GM18511 (cell line): Measurements from ENCODE around the gene CLDN7.

Source experiments
- ATAC-seq: cut with Tn5 transposase; IDR thresholded peaks from one replicate; pipeline ENCODE4 v1.9.1; 2021; ENCODE audit warnings: mild to moderate bottlenecking, moderate library complexity; ENCODE audit not compliant: unreplicated experiment

Gene CLDN7

DNA sequence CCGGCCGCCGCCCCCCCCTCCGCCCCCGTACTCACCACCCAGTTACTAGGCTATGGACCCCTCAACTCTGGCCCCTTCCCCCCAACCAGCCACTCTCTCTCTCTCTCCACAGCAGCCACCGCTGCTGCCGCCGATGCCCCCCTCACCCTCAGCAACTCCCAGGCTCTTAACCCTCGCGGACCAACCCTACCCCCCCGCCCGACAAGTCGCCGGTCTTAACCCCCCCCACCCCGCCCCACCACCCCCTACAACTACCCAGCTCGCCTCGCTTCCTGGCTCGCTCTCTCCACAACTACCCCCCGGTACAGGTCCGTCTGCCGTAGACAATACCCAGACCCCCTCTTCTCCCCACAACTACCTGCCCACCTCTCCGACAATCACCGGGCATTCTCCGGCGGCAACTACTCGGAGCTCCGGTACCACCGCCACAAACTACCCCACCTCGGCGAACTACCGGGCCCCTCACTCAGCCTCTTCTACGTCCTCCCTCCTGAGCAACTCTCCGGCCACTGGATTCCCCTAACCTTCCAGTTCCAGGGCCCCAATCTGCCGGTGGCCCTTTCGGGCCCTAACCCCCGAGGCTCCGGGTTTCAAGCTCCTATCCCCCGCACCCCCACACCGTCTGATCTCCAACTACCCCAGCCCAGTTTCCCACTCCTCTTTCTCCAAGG, 23.7 kb downstream of the CLDN7 start:
- no peak for ATAC-seq

DNA sequence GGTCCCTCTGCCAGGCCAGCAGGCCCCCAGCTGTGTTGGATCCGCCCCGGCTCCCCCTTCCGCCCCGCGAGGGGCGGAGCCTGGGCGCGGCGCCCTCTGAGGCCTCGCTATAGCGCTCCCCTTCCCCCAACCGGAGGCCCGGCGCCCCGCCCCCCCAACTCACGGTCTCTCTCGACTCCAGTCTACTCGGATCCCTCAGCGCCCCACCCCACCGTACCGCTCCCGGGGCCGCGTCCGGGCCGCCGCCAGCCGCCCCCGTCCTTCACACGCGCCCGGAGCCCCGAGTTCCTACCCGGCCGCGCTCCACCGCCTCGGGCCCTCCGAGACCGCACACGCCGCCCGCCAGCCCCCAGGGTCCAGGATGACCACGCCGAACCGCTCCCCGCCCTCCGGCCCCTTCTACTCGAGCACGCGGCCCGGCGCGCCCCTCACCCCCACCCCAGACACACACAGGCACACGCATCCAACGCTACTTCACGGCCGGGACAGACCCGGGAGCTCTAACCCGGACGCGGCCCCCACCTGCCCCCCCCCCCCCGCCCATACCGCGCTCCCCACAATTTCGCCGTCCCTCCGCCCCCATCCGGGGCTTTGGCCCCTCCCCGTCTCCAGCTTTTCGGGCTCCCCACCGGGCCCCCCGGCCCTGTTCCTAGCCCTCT, 24.4 kb downstream of the CLDN7 start:
- no peak for ATAC-seq

DNA sequence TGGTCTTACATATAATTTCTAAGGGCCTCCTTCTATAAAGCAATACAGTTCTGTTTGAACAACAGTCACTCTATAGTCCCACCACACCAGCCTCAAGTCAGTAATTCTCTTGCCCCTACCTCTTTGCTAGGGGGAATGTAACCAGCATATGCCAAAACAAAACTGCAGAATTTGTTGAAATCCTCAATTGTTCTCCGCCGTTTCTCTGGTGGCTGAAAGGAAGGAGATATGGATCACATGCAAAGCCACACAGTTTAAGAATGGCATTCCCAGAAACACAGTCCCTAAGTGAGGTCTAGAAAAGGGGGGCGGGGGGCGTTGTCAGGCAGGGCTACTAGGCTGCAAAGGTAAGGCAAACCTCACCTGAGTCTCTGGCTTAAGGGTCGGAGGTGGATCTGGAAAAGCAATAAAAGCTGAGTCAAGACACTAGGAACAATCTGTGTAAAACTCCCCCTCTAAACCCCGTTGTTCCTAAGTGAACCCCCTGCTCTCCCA, 25.0 kb downstream of the CLDN7 start:
- no peak for ATAC-seq

DNA sequence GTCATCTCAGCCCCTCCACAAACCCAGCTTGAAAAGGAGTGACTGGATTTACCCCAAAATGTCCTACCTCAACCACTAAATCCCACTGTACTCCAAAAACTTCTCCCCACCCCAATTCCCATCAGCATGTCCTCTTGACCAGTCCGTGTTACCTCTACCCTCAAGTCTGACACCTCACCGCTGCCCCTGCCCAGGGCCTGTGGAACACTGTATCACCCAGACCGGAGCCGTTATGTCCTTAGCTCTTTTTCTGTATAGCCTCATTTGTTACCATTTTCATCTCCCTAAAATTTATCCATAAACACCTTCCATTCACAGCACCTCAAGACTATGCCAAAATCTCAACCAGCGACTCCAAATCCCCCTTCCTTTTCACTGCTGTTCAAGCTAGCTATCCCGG, 25.5 kb downstream of the CLDN7 start:
- no peak for ATAC-seq

DNA sequence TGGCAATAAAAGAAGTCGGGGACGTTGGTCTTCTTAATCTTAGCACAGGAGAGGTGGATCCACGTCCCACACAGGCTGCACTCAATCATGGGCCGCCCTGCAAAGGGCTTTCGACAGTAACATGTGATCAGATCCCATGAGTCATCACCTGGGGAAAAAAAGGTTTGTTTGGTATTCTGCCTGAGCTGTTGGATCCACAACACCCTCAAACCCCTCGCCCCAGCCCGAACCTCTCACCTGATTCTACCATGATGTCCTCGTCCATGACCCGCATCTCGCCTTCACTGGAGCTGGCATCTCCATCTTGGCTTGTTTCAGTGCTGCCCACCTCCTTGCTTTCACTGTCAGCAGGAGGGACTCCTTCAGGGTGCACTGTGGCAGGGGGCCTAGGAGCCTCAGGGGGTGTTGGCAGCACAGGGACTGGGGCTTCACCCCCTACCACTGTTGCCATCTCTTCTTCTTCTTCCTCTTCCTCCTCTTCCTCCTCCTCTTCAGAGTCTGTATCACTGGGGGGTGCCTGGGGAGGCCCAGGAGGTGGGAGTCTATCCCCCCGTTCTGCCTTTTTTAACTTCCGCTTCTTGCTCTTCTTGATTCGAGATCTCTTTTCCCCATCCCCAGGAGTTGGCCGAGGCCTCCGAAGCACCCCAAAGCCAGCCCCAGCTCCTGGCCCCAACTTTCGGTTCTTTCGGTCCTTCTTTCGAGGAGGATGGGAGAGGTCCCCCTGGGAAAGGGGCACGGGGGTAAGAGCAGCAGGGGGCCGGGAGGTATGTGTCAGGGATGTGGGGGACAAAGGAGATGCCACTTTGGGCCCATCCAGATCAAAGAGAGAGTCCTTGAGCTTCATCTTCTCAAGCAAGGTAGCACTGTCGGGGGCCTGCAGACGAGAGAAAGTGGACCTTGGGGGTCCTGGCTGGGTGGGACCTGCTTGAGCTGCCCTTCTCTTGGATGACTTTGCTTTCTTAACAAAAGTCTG, 26.3 kb downstream of the CLDN7 start:
- ATAC-seq, result no peak

DNA sequence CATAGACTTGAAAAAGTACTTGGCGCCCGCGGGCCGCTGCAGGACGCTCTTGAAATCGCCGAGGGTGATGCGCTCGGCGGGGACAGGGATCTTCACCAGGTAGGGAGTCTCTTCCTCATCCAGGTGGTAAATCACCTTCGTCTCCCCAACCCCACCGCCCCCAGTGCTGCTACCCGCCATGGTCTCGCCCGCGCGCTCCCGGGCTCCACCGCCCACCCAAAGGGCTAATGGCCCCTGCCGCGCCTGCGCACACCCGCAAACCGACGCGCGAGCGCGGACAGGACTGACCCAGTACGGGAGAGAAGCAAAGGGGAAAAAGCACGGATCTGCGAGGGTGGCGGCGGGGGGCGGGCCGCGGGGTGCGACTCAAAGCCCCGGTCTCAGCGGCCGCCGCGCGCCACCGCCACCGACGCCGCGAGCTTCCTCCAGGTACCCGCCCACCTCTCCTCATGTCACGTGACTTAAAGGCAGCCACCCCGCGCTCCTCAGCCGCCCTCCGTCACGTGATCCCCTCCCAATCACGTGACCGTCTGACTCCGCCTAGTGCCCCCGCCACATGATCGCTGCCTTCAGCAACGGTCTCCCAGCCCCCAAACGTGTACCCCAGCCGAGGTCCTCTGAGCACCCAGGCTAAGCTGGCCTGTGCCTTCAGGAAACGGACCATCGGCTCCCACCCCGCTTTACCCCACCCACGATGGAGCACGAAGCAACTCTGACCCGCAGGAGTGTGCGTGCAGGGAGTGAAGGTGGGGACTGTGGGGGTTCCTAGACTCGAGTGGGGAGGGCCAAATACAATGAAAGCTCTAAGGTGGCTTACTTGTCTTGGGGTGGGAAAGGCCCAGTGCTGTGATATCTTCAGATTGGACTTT, 28.0 kb downstream of the CLDN7 start, which contains the start of gene DVL2:
Gene DVL2, minus strand, starts transcription at position 435 of the 869 bp plus-strand sequence. Its CDS starts 255 bp downstream, at position 180.
- ATAC-seq, result peak; percentile 65

DNA sequence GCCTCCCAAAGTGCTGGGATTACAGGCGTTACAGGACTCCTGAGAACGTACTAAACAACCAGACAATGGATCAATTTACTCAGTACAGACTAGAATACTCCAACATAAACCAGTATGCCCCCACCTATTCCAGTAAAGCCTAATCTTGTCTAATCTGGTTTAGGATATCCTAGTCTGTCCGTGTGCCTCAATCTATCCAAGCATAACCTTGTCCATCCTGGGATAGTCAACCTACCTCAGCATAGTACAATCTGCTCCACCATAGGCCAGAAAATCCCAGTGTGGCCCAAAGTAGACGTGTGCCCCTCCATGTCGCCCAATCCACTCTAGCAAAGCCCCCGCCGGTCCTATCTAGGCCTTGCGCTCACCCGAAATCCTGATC, 28.6 kb downstream of the CLDN7 start:
- ATAC-seq, result peak; percentile 13

DNA sequence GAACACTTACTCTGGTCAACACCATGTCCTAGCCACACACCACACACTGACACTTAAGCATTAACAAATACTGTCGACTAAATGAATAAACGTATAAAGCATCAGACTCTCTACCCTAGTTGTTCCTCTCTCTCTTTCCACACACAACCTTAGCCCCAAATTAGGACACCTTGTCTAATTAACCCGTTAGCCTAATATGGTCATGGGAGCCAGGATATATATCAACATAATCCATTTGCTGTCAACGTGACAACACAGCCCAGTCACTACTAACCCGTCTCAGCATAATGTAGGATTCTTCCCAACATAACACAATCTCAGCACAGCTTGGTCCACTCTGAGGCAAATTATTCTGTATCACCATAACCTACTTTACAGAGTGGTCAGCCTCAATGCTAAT, 30.2 kb downstream of the CLDN7 start:
- no peak for ATAC-seq

DNA sequence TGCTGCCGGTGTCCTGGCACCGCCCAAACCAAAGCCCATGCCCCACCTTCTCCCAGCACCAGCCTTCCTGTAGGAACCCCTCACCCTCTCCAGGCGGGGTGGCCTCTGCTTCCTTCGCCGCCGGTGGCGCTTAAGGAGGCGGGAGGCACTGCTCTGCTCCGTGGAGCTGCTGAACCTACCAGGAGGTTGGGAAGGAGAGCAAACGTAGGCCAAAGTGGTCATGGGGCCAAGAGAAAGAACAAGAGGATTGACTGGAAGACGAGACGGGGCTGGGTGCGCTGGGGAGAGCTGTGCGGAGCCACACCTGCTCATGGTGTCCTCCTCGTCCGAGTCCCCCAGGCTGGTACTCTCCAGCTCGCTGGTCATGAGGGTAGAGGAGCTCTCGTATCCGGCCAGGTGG, 32.8 kb downstream of the CLDN7 start:
- ATAC-seq, result no peak

DNA sequence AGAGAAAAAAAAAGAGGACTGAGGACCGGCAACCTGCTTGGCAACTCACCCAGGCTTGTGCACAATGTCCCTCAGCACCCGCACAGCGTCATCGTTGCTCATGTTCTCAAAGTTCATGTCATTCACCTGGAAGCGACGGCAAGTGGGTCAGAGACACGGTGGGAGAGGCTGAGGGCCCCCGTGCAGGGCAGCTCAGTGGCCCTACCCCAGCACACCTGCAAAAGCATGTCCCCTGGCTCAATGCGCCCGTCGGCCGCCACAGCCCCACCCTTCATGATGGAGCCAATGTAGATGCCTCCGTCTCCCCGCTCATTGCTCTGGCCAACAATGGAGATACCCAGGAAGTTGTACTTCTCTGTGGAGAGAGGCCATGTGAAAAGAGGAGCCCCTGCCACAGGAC, 33.4 kb downstream of the CLDN7 start:
- no peak for ATAC-seq

DNA sequence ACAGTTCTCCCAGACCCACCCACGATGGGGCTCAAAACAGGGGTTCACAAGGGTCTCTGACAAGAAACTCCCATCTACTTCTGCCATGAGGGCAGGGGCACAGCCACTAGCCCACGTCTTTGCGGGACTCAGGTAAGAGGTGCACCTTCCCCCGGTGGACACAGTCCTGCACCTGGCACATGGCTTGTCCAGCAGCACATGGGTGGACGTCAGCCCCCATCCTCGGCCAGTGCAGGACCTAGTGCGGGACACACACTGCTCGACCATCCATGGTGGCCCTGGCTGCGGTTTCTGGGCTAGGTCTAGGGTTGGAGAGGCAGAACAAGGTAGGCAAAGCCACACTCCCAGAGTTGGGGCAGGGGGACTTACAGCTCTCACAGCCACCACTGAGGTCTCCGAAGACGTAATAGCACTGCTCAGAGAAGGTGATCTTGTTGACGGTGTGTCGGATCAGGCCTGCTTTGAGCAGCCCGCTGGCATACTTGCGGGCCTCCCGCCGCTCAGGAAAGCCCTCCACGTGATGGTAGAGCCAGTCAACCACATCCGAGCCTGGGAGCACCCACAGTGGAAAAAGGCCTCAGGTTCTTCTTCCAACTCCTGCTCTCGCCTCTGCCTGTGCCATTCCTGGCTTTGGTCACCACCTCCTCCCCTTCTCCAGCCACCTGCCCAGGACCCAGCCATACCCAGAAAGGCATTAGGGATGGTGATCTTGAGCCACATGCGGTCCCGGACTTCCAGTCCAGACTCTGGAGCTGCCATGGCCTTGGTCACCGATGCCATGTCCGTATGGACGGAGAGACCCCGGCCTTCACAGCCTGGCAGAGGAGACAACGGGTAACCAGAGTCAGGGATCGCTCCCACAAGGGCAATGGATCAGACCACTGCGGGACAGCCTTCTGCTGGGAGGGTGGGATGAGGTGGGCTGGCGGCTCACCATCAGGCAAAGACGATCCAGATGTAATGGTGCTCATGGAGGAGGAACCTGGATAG, 35.3 kb downstream of the CLDN7 start:
- ATAC-seq, result no peak

DNA sequence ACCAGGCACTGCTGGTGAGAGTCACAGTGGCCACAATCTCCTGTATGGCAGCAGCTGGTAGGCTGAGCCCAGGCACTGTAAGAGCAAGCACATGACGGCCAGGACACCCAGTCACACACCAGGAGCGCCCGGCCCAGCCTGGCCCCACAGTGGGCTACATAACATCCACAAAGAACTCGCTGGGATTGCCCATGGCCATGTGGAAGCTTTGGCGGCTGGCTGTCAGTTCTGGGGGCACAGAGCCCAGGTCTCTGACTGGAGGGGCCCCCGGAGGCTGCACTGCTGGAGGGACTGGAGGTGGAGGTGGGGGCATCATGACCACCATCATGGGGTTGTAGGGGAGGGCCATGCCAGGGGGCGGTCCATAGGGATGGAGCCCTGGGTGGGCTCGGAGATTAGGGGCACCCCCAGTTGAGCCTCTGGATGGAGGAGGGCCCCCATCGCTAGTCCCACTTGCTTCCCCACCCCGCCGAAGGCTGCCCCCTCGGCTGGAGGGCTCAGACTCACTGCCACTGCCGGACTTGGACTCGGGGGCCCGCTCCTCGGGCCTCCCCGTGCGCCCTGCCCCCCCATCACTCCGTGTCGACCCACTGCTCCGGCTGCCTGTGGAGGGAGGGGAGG, 36.5 kb downstream of the CLDN7 start:
- ATAC-seq, result no peak

DNA sequence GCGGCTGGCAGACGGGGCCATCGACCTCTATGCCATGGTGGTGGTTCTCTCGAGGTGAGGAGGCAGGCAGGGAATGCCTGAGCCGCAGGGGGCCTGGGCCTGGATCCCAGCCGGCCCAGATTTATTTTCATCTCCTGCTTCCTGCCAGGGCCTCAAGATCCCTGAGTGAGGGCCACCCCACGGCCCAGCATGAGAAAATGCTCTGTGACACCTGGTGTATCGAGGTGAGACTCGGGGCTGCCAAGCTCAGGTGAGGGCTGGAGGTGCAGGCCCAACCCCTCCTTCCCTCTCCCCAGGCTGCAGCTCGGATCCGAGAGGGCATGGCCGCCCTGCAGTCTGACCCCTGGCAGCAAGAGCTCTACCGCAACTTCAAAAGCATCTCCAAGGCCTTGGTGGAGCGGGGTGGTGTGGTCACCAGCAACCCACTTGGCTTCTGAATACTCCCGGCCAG, 37.6 kb downstream of the CLDN7 start:
- ATAC-seq, result no peak

DNA sequence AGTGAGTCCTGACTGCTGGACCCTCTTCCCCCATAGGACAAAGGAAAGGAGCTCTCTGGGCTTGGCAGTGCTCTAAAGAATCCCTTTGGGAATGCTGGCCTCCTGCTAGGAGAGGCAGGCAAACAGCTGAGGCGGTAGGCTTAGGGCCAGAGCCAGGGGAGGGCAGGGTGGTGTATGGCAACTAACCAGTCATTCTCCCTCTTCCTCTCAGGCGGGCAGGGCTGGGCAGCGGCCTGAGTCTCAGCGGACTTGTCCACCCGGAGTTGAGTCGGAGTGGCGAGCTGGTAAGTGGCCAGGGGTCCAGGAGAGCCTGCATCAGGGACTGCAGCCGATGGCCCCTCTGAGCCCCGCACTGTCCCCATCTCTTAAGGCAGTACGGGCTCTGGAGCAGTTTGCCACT, 38.2 kb downstream of the CLDN7 start:
- no peak for ATAC-seq

DNA sequence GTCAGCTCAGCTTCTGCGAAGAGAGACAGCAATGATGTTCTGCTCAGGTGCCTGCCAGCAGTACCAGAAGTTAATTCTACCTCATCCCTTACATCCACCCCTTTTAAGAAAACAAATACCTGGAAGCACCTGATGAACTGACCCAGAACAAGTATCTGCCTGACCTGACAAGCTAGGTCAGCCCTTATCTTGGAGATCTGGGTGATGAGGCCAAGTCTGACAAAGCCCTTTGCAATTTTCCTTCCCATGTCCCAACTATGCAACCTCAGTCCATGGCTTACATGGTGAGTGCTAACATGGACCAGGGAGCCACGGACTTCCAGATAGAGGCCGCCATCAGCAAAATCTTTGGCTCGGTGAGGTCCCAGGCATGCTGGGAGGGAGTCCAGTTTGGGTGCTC, 38.9 kb downstream of the CLDN7 start:
- ATAC-seq, result no peak

DNA sequence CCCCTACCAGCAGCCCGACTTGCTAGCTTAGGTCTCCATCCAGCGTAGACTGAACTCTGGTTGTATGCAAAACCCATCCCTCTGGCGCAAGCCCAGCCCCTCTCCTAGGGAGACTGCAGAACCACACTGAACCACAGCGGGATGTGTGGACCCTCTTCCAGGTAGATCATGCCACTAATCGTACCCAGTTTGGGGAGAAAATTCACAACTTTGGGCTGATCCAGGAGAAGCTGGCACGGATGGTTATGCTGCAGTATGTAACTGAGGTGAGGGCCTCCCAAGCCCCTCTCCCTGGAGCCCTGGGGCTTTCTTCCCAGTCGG, 39.3 kb downstream of the CLDN7 start:
- ATAC-seq, result no peak

DNA sequence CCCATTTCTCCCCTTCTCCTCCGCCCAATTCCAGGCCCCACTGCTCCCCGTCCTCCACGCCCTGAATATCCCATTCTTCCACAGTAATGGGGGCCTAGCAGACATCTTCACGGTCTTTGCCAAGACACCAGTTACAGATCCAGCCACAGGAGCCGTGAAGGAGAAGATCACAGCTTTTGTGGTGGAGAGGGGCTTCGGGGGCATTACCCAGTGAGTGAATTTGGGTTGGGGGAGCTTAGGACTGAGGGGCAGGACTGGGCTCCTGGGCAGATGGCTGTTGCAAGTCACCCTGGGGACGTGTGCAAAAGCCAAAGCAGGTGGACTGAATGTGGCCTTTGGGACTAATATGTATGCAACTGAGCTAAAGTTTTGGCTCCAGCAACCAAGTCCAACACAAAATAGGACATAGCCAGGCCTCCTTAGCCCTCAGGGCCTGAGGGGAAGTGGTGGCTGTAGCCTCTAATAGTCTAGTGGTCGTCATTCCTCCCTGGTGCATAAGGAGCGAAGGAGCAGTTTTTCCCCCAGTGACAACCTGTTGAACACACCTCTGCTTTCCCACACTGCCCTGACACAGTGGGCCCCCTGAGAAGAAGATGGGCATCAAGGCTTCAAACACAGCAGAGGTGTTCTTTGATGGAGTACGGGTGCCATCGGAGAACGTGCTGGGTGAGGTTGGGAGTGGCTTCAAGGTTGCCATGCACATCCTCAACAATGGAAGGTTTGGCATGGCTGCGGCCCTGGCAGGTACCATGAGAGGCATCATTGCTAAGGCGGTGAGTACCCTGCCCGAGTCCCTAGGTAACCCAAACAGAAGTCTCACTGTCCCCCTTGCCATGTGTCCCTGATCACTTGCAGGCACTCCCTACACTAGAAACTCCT, 39.9 kb downstream of the CLDN7 start:
- no peak for ATAC-seq
